Astrocyte of the spinal cord (primary cell): Measurements from ENCODE around the gene PCDH7.
A peak's percentile ranks its signal among the peaks of the same experiment; 100 is the strongest.

Source experiments
- DNase-seq: peaks from one replicate; pipeline ENCODE4 v3.0.0; 2011; ENCODE audit warnings: low read depth, low spot score
- H3K4me3 ChIP-seq: 2 replicates; pipeline ENCODE4 v1.5.1; 2011; ENCODE audit warnings: low read depth, mild to moderate bottlenecking, low read length, moderate library complexity
- CTCF ChIP-seq: IDR thresholded peaks from 2 replicates; pipeline ENCODE4 v1.5.1; 2012; ENCODE audit warnings: low read depth, mild to moderate bottlenecking, low read length, inconsistent platforms
- in situ Hi-C: cut with HindIII; loops from 2 replicates; pipeline ENCODE4 v1.10.0; 2017; ENCODE audit warnings: low sequenced_read_pairs

The PCDH7 gene

GRCh38 chr4:30765022-30765421 is 44.9 kb downstream of the PCDH7 start:
- H3K4me3 ChIP-seq = no peak overlapping the region
- no peak for DNase-seq
- in situ Hi-C loops = no loop called here
- TF ChIP-seq CTCF = no peak

- in situ Hi-C loops = no loop called here
- no peak for TF ChIP-seq CTCF
- H3K4me3 ChIP-seq = no peak overlapping the region
- DNase-seq = no peak
These were observed 47.1 kb downstream of the PCDH7 start for GRCh38 chr4:30767147-30767845.

GRCh38 chr4:30768277-30768676 is 48.1 kb downstream of the PCDH7 start:
- in situ Hi-C loops = no loop called here
- no peak for DNase-seq
- no peak for TF ChIP-seq CTCF
- no peak overlapping the region for H3K4me3 ChIP-seq

GRCh38 chr4:30769093-30769492 is 48.9 kb downstream of the PCDH7 start:
- no peak overlapping the region for H3K4me3 ChIP-seq
- in situ Hi-C loops = no loop called here
- no peak for DNase-seq
- no peak for TF ChIP-seq CTCF

GRCh38 chr4:30770049-30770549 is 49.9 kb downstream of the PCDH7 start:
- TF ChIP-seq CTCF = no peak
- no peak overlapping the region for H3K4me3 ChIP-seq
- DNase-seq = peak; percentile 85
- in situ Hi-C loops = no loop called here

GRCh38 chr4:30770812-30771211 is 50.6 kb downstream of the PCDH7 start:
- H3K4me3 ChIP-seq = no peak overlapping the region
- TF ChIP-seq CTCF = no peak
- DNase-seq = no peak
- in situ Hi-C loops = no loop called here
